Measurements from ENCODE around the gene ATP9A. TPM values are rescaled to one million over a fixed set of nuclear protein-coding genes. Genes with fewer than 3 reads are reported as not detected.

The ATP9A gene
- polyA plus RNA-seq, 1 of the 3 experiments (the other 2 are of a cell fraction) = 11.0 TPM

DNA sequence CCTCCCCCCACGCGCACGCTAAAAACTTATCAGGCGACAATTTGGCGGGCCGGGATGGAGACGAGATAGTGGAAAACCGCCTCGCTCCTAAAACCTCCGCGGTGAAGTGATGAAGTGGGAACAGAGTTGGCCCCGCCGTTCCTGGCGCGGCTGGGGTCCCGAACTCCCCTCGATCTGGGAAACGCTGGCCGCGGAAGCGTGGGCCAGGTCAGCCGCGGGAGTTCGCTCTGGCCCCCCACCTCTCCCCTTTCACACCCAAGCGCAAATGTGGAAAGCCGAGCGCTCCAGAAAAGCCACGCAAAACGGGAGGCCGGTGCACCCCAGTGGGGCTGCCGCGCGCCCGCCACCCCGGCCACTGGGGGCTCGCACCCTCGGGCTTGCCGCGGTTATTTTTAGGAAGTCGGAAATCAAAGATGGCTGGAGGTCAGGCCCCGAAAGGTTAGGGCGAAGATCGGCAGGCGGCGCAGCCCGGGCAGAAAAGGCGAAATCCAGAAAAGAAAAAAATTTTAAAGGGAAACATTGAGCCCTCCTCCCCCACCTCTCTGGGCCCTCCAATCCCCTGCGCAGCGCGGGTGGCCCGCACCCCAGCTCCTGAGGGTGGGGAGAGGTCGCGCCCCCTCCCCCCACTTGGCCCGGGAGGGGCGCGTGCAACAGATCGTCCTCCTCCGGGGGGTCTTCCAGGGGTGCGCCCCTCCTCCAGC, 33.1 kb upstream of the ATP9A start (continued):
- TF ChIP-seq EP300 (IDR thresholded peaks at IDR 0.05; ENCODE audit: borderline replicate concordance in 1 of 2, low read depth in 1 of 2, low read length in 1 of 2) = no peak
- TF ChIP-seq, protein P1, sequence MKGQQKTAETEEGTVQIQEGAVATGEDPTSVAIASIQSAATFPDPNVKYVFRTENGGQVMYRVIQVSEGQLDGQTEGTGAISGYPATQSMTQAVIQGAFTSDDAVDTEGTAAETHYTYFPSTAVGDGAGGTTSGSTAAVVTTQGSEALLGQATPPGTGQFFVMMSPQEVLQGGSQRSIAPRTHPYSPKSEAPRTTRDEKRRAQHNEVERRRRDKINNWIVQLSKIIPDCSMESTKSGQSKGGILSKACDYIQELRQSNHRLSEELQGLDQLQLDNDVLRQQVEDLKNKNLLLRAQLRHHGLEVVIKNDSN (IDR thresholded peaks at IDR 0.05; ENCODE audit: borderline replicate concordance, low read depth) = no peak
- no peak for TF ChIP-seq SMC3 (IDR thresholded peaks at IDR 0.05; ENCODE audit: low read depth, low read length)
- TF ChIP-seq RAD21 (IDR thresholded peaks at IDR 0.05; ENCODE audit: low read length) = peak; percentile 45
- no peak for TF ChIP-seq TCF12 (IDR thresholded peaks at IDR 0.05)
- TF ChIP-seq, protein P2, sequence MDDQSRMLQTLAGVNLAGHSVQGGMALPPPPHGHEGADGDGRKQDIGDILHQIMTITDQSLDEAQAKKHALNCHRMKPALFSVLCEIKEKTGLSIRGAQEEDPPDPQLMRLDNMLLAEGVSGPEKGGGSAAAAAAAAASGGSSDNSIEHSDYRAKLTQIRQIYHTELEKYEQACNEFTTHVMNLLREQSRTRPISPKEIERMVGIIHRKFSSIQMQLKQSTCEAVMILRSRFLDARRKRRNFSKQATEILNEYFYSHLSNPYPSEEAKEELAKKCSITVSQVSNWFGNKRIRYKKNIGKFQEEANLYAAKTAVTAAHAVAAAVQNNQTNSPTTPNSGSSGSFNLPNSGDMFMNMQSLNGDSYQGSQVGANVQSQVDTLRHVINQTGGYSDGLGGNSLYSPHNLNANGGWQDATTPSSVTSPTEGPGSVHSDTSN (IDR thresholded peaks at IDR 0.05) = no peak
- no peak for TF ChIP-seq FOSL2 (IDR thresholded peaks at IDR 0.05; ENCODE audit: borderline replicate concordance, low read depth)
- no peak for TF ChIP-seq FOXJ3 (CRISPR knock-in tag; IDR thresholded peaks at IDR 0.05)
- TF ChIP-seq, protein P3, sequence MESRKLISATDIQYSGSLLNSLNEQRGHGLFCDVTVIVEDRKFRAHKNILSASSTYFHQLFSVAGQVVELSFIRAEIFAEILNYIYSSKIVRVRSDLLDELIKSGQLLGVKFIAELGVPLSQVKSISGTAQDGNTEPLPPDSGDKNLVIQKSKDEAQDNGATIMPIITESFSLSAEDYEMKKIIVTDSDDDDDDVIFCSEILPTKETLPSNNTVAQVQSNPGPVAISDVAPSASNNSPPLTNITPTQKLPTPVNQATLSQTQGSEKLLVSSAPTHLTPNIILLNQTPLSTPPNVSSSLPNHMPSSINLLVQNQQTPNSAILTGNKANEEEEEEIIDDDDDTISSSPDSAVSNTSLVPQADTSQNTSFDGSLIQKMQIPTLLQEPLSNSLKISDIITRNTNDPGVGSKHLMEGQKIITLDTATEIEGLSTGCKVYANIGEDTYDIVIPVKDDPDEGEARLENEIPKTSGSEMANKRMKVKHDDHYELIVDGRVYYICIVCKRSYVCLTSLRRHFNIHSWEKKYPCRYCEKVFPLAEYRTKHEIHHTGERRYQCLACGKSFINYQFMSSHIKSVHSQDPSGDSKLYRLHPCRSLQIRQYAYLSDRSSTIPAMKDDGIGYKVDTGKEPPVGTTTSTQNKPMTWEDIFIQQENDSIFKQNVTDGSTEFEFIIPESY (IDR thresholded peaks at IDR 0.05; ENCODE audit: borderline replicate concordance, low read depth) = no peak

DNA sequence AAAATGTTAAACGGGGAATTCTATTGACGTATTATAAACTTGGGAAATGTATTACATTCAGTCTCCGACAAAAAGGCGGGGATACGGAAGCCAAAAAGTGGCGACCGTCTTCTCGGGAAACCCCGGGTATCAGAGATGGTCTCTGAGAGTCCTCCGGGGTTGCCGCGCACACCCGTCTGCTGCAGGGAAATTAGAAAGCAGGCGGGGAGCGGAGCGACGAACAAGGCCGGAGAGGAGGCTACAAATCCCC, 32.6 kb upstream of the ATP9A start:
- Histone ChIP-seq H2AFZ (ENCODE audit: low read depth) (peak overlapping the region; percentile 90), H3K27ac (ENCODE audit: low read depth in 2 of 2, low read length in 1 of 2) (no peak overlapping the region; a peak in 2 of 4 replicates), H4K20me1 (ENCODE audit: insufficient read depth) (no peaks in the 10 kb centered on the region), H3K4me3 (ENCODE audit: low read depth in 2 of 2, low read length in 1 of 2) (peak overlapping the region; percentile 62 to 67), H3K9me2 (no peaks in the 10 kb centered on the region), H3K79me2 (ENCODE audit: insufficient read depth) (no peaks in the 10 kb centered on the region), H3F3A (replicated peaks; ENCODE audit: insufficient read depth) (peaks cover 16% of the 10 kb centered on the region), H3K9me3 (no peaks in the 10 kb centered on the region), H3K36me3 (replicated peaks in 1 of 2; ENCODE audit: control insufficient read depth in 1 of 2, insufficient read depth in 2 of 2, low read length in 1 of 2) (no peaks in the 10 kb centered on the region), H3K4me2 (peak overlapping the region; percentile 95), H3K4me1 (ENCODE audit: control insufficient read depth in 1 of 2, insufficient read depth in 2 of 2, low read depth in 1 of 2, low read length in 1 of 2) (peaks cover 9 to 14% of the 10 kb centered on the region in 2 experiments; a peak in 2 of 4 replicates), H3K27me3 (ENCODE audit: insufficient read depth) (no peaks in the 10 kb centered on the region), H3K9ac (peak overlapping the region; percentile 60; the same call in 1 of the 2 replicates)
- DNase-seq = peak; percentile 69
- TF ChIP-seq CHD2 (IDR thresholded peaks at IDR 0.05; ENCODE audit: low read length, partially characterized antibody) = no peak
- no peak for TF ChIP-seq MXI1 (IDR thresholded peaks at IDR 0.05; ENCODE audit: low read depth, low read length)
- TF ChIP-seq ELF1 (IDR thresholded peaks at IDR 0.05) = no peak
- no peak for TF ChIP-seq TCF12 (IDR thresholded peaks at IDR 0.05)
- TF ChIP-seq FOXM1 (IDR thresholded peaks at IDR 0.05; ENCODE audit: low read depth) = no peak
- no peak for TF ChIP-seq SIN3A (IDR thresholded peaks at IDR 0.05; ENCODE audit: borderline replicate concordance, low read depth, low read length)
- no peak for TF ChIP-seq NRF1 (IDR thresholded peaks at IDR 0.05; ENCODE audit: low read depth, low read length)
- TF ChIP-seq, protein P4, sequence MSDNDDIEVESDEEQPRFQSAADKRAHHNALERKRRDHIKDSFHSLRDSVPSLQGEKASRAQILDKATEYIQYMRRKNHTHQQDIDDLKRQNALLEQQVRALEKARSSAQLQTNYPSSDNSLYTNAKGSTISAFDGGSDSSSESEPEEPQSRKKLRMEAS (IDR thresholded peaks at IDR 0.05; ENCODE audit: low read depth) = no peak
- TF ChIP-seq, protein P5, sequence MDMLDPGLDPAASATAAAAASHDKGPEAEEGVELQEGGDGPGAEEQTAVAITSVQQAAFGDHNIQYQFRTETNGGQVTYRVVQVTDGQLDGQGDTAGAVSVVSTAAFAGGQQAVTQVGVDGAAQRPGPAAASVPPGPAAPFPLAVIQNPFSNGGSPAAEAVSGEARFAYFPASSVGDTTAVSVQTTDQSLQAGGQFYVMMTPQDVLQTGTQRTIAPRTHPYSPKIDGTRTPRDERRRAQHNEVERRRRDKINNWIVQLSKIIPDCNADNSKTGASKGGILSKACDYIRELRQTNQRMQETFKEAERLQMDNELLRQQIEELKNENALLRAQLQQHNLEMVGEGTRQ (IDR thresholded peaks at IDR 0.05; ENCODE audit: borderline replicate concordance, low read depth, low read length) = no peak
- TF ChIP-seq, protein P2 (IDR thresholded peaks at IDR 0.05) = no peak
- TF ChIP-seq, protein P6, sequence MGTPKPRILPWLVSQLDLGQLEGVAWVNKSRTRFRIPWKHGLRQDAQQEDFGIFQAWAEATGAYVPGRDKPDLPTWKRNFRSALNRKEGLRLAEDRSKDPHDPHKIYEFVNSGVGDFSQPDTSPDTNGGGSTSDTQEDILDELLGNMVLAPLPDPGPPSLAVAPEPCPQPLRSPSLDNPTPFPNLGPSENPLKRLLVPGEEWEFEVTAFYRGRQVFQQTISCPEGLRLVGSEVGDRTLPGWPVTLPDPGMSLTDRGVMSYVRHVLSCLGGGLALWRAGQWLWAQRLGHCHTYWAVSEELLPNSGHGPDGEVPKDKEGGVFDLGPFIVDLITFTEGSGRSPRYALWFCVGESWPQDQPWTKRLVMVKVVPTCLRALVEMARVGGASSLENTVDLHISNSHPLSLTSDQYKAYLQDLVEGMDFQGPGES (IDR thresholded peaks at IDR 0.05; ENCODE audit: low read depth, low read length) = no peak
- TF ChIP-seq RXRA (IDR thresholded peaks at IDR 0.05; ENCODE audit: borderline replicate concordance, low read depth) = no peak
- no peak for TF ChIP-seq NFIC (IDR thresholded peaks at IDR 0.05; ENCODE audit: borderline replicate concordance)
- ChIA-PET CTCF (interaction anchor here (0.6 to 5.8 kb wide), 45 partner anchors 7 to 353 kb away, joined by 3 to 59 read pairs (median 5); no protein-coding TSS in a partner anchor), POLR2A (no interaction called here)
- WGBS (ENCODE audit: low lambda C conversion rate) = 3% methylated on average over 18 of the region's 18 CpGs
